ENCODE results near the gene CENPX.

Gene CENPX

GRCh38 chr17:82019690-82020571, 2.7 kb downstream of the CENPX start:
- H3K9ac ChIP-seq = no peak overlapping the region
- peaks cover 10 to 29% (median 17%) of the 10 kb centered on the region in 11 experiments; a peak in 20 of 22 replicates for H3K36me3 ChIP-seq
- no peak overlapping the region for H3K27ac ChIP-seq
- peaks cover 20 to 78% (median 53%) of the 10 kb centered on the region in 11 experiments; a peak in 21 of 22 replicates for H4K20me1 ChIP-seq
- no peaks in the 10 kb centered on the region for H3K9me3 ChIP-seq (replicated peaks in 1 of 11)
- no peak overlapping the region for H3K4me3 ChIP-seq
- TF ChIP-seq Cebpa-rat (IDR thresholded peaks at IDR 0.05) = no peak
- H3K27me3 ChIP-seq = peaks cover 0 to 6% (median 0%) of the 10 kb centered on the region in 11 experiments; a peak in 3 of 22 replicates
- H3K4me1 ChIP-seq = peaks cover 18 to 48% (median 39%) of the 10 kb centered on the region in 10 experiments
- peak overlapping the region in 4 of 11 experiments; percentile 12 to 100 (median 98); a peak in 3 of 22 replicates for H3K4me2 ChIP-seq

DNA sequence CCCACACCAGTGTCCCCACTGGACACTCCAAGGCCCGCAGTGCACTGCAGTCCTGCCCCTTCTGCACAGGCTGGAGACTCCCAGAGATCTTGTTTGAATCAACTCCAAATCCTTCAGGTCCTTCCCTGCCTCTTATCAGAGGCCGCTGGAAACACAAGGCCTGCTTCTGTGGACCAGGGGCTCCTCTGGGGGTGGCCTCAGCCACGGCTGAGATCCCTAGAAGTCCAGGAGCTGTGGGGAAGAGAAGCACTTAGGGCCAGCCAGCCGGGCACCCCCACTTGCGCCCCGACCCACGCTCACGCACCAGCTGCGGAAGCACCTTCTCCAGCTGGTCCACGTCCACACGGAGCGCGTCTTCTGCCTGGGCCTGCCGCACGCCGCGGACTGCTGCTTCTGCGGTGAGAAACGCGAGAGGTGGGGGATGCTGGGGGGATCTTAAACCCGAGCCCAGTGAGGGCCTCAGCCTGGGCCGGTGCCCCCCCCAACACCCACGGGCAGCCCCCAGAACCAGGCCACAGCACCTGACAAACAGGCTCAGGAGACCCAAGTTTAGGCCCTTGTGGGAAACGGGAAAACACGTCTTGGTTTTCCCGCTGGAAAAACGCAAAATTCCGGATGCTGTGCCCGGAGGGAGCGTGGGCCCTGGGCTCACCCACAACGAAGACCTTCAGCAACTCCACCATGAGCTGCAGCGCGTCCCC, 3.5 kb downstream of the CENPX start:
- Histone ChIP-seq H3K4me3 (no peak overlapping the region), H3K36me3 (peaks cover 10 to 29% (median 17%) of the 10 kb centered on the region in 11 experiments; a peak in 20 of 22 replicates), H3K9me3 (replicated peaks in 1 of 11) (no peaks in the 10 kb centered on the region), H3K4me2 (no peak overlapping the region), H3K27me3 (peaks cover 0 to 14% (median 1%) of the 10 kb centered on the region in 11 experiments; a peak in 12 of 22 replicates), H3K4me1 (peaks cover 16 to 48% (median 39%) of the 10 kb centered on the region in 10 experiments), H3K27ac (no peak overlapping the region), H3K9ac (no peak overlapping the region), H4K20me1 (peaks cover 20 to 80% (median 61%) of the 10 kb centered on the region in 11 experiments; a peak in 21 of 22 replicates)
- no peak for TF ChIP-seq Cebpa-rat (IDR thresholded peaks at IDR 0.05)

GRCh38 chr17:82018152-82018988, 4.3 kb downstream of the CENPX start:
- Histone ChIP-seq H3K27ac (no peak overlapping the region), H3K9ac (no peak overlapping the region), H3K4me2 (no peak overlapping the region), H3K4me1 (peaks cover 10 to 48% (median 39%) of the 10 kb centered on the region in 10 experiments), H3K27me3 (peaks cover 0 to 22% (median 9%) of the 10 kb centered on the region in 11 experiments; a peak in 17 of 22 replicates), H3K4me3 (no peak overlapping the region), H3K9me3 (replicated peaks in 1 of 11) (no peaks in the 10 kb centered on the region), H3K36me3 (peaks cover 10 to 29% (median 17%) of the 10 kb centered on the region in 11 experiments; a peak in 20 of 22 replicates), H4K20me1 (peaks cover 20 to 88% (median 68%) of the 10 kb centered on the region in 11 experiments; a peak in 21 of 22 replicates)
- no peak for TF ChIP-seq Cebpa-rat (IDR thresholded peaks at IDR 0.05)

DNA sequence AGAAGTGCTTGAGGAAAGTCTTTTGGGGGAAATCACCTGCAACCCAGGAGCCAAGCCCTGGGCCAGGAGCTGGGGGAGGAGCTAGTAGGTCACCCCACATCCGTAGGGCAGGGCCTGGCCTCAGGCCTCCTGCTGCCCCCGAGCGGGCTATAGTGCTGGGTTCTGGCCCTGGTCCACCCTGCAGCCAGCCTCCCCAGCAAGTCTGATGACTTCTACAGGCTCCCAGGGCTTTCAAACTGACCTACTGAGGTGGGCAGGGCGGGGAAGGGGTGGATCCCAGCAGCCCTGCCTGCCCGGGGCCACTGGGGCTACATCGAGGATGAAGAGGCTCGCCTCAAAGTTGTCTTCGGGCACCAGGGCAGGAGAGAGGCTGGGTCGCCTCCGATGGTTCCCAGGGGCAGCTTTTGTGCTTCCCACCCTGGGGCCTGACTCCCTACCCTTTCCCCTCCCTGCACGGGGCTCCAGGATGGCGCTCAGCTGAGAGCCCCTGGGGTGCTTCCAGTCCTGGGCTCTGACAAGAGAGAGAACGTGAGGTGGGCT, 5.0 kb downstream of the CENPX start:
- Histone ChIP-seq H3K4me2 (no peak overlapping the region), H3K4me3 (no peak overlapping the region), H3K36me3 (peaks cover 10 to 29% (median 17%) of the 10 kb centered on the region in 11 experiments; a peak in 20 of 22 replicates), H3K9ac (no peak overlapping the region), H3K27ac (no peak overlapping the region), H3K27me3 (peaks cover 2 to 29% (median 16%) of the 10 kb centered on the region in 11 experiments; a peak in 21 of 22 replicates), H3K4me1 (peaks cover 10 to 54% (median 46%) of the 10 kb centered on the region in 10 experiments), H3K9me3 (replicated peaks in 1 of 11) (no peaks in the 10 kb centered on the region), H4K20me1 (peaks cover 20 to 95% (median 75%) of the 10 kb centered on the region in 11 experiments; a peak in 21 of 22 replicates)
- TF ChIP-seq Cebpa-rat (IDR thresholded peaks at IDR 0.05) = no peak

DNA sequence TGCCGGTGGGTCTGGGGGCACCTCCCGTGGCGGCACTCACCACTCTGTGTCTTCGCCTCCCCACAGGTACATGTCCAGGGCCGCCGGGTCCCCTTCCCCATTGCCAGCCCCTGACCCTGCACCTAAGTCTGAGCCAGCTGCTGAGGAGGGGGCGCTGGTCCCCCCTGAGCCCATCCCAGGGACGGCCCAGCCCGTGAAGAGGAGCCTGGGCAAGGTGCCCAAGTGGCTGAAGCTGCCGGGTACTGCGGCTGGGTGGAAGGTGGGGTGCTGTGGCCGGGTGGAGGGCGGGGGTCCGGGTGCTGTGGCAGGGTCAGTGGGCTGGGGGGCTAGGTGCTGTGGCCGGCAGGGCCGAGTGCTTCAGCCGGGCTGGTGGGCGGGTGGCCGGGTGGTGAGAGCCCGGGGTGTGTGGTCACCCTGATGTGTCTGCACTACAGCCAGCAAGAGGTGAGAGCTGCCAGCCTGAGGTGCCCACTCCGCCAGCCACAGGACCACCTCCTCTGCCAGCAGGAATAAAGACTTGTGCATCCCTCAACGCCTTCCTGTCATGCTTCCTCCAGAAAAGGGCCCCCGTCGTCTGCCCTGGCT, 5.7 kb downstream of the CENPX start:
- H3K9ac ChIP-seq = no peak overlapping the region
- peaks cover 6 to 36% (median 23%) of the 10 kb centered on the region in 11 experiments; a peak in 21 of 22 replicates for H3K27me3 ChIP-seq
- H4K20me1 ChIP-seq = peaks cover 20 to 99% (median 77%) of the 10 kb centered on the region in 11 experiments; a peak in 21 of 22 replicates
- no peaks in the 10 kb centered on the region for H3K9me3 ChIP-seq (replicated peaks in 1 of 11)
- TF ChIP-seq Cebpa-rat (IDR thresholded peaks at IDR 0.05) = no peak
- H3K36me3 ChIP-seq = peaks cover 10 to 29% (median 17%) of the 10 kb centered on the region in 11 experiments; a peak in 20 of 22 replicates
- peaks cover 8 to 57% (median 50%) of the 10 kb centered on the region in 10 experiments for H3K4me1 ChIP-seq
- H3K4me2 ChIP-seq = no peak overlapping the region
- H3K27ac ChIP-seq = no peak overlapping the region
- H3K4me3 ChIP-seq = no peak overlapping the region

DNA sequence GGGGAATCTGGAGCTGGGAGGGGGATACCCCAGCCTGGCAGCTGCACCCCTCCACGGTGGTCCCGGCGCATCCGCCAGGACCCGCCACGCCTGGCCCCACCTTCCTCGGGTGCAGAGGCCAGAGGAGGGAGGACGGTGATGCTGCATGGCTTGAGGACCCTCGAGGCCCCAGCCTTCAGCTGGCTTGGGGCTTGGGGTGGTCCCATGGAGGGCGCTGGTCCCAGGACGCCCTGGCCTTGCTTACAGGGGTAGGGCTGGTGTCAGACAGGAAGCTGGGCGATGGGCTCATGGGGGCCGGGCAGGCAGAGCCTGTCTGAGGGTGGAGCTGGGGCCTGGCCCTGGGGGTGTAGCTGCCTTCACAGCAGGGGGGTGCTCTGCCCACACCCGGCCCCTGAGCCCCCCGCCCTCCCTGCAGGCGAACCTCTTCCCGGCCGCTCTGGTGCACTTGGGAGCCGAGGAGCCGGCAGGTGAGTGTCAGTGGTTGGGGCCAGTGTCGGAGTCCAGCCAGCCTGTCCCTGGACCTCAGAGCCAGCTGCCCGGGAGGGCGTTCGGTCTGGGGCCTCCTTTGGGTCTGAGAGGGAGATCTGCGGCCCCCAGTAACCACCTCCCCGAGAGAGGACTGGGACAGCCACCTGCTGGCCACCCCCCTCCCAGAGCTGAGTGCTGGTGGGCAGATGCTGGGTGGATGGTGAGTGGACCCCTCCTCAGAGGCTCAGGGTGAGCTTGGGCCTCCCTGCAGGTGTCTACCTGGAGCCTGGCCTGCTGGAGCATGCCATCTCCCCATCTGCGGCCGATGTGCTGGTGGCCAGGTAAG, 6.4 kb downstream of the CENPX start:
- no peaks in the 10 kb centered on the region for H3K9me3 ChIP-seq (replicated peaks in 1 of 11)
- no peak overlapping the region for H3K4me2 ChIP-seq
- no peak overlapping the region for H3K27ac ChIP-seq
- H3K4me1 ChIP-seq = peaks cover under 1 to 57% (median 50%) of the 10 kb centered on the region in 10 experiments
- peaks cover 6 to 43% (median 29%) of the 10 kb centered on the region in 11 experiments; a peak in 21 of 22 replicates for H3K27me3 ChIP-seq
- H3K4me3 ChIP-seq = no peak overlapping the region
- peaks cover 10 to 29% (median 17%) of the 10 kb centered on the region in 11 experiments; a peak in 20 of 22 replicates for H3K36me3 ChIP-seq
- no peak overlapping the region for H3K9ac ChIP-seq
- H4K20me1 ChIP-seq = peaks cover 14 to 99% (median 77%) of the 10 kb centered on the region in 11 experiments; a peak in 21 of 22 replicates
- no peak for TF ChIP-seq Cebpa-rat (IDR thresholded peaks at IDR 0.05)
